CD4-positive, CD25-positive, alpha-beta regulatory T cell (primary cell): Measurements from ENCODE around the gene AKT2. TPM values are rescaled to one million over a fixed set of nuclear protein-coding genes. Genes with fewer than 3 reads are reported as not detected.

Experiments used
- ATAC-seq, 2 donors: fragments of 150-1000 bp; cut with Tn5 transposase; one replicate each; pipeline ENCODE4 v1.10.0; 2021; ENCODE audit warnings: low read depth in 2 of 2, moderate number of reproducible peaks in 2 of 2, moderate library complexity in 1 of 2
- DNase-seq, 3 donors: peaks; one replicate each; pipeline versions ENCODE4 v3.0.0 to v3.0.0-alpha.2; 2012 to 2022; ENCODE audit warnings: mixed read lengths in 1 of 3
- H3K27ac ChIP-seq: one replicate; pipeline ENCODE4 v1.7.0; 2013; ENCODE audit warnings: mild to moderate bottlenecking, low read length; ENCODE audit not compliant: insufficient read depth, poor library complexity, severe bottlenecking
- H3K27me3 ChIP-seq: one replicate; pipeline ENCODE4 v1.7.0; 2013; ENCODE audit warnings: low read length; ENCODE audit not compliant: control insufficient read depth, insufficient read depth
- H3K36me3 ChIP-seq: one replicate; pipeline ENCODE4 v1.7.0; 2013; ENCODE audit warnings: mild to moderate bottlenecking, low read length, moderate library complexity; ENCODE audit not compliant: control insufficient read depth, insufficient read depth
- H3K4me1 ChIP-seq: 2 replicates; pipeline ENCODE4 v1.7.0; 2013; ENCODE audit warnings: mild to moderate bottlenecking, low read length; ENCODE audit not compliant: insufficient read depth, control insufficient read depth, poor library complexity, severe bottlenecking
- H3K4me3 ChIP-seq: one replicate; pipeline ENCODE4 v1.7.0; 2013; ENCODE audit warnings: low read depth, mild to moderate bottlenecking, low read length, moderate library complexity
- H3K9me3 ChIP-seq, 2 experiments: 1 replicate in 1 of 2; 2 replicates in 1 of 2; pipeline ENCODE4 v1.7.0; 2013; ENCODE audit warnings: low read length in 2 of 2, mild to moderate bottlenecking in 1 of 2, moderate library complexity in 1 of 2; ENCODE audit not compliant: control insufficient read depth in 2 of 2
- H3K27ac Mint-ChIP-seq, 3 donors: one replicate each; pipeline ENCODE4 v1.8.0; 2020 to 2022; ENCODE audit warnings: mild to moderate bottlenecking in 3 of 3, mixed read lengths in 3 of 3, moderate library complexity in 2 of 3
- H3K27me3 Mint-ChIP-seq: one replicate; pipeline ENCODE4 v1.8.0; 2022; ENCODE audit warnings: mild to moderate bottlenecking, mixed read lengths
- H3K36me3 Mint-ChIP-seq: one replicate; pipeline ENCODE4 v1.8.0; 2020; ENCODE audit warnings: mixed read lengths
- H3K4me1 Mint-ChIP-seq, 4 donors: one replicate each; pipeline ENCODE4 v1.8.0; 2020 to 2022; ENCODE audit warnings: mixed read lengths in 4 of 4, mild to moderate bottlenecking in 1 of 4
- H3K4me3 Mint-ChIP-seq, 4 donors: one replicate each; pipeline ENCODE4 v1.8.0; 2020 to 2022; ENCODE audit warnings: mild to moderate bottlenecking in 4 of 4, mixed read lengths in 4 of 4, moderate library complexity in 3 of 4
- H3K9me3 Mint-ChIP-seq, 7 donors: one replicate each; pipeline ENCODE4 v1.8.0; 2020 to 2022; ENCODE audit warnings: mixed read lengths in 7 of 7, mild to moderate bottlenecking in 3 of 7, moderate library complexity in 2 of 7
- polyA plus RNA-seq, 4 donors: library from polyadenylated mRNA; unstranded; fragments of 300-500 nt; fragmentation: Illumina TruSeq; gene quantifications; one replicate each; pipeline ENCODE4 v1.2.3, GENCODE V29; 2021
- total RNA-seq: library from RNA; stranded (reverse); gene quantifications from one replicate; pipeline ENCODE4 v1.2.3, GENCODE V29; 2022

AKT2 gene
- total and polyA plus RNA-seq, 5 donors from 2014 or later = 16.4 to 193 (median 25.1) TPM

GRCh38 chr19:40231544-40232424, 53.4 kb downstream of the AKT2 start:
- Histone ChIP-seq H3K36me3 (peaks cover 15% of the 10 kb centered on the region), H3K27ac (no peak overlapping the region), H3K9me3 (no peaks in the 10 kb centered on the region), H3K4me1 (no peaks in the 10 kb centered on the region), H3K4me3 (no peak overlapping the region), H3K27me3 (peaks cover under 1% of the 10 kb centered on the region)
- peaks cover 24% of the 10 kb centered on the region for H3K27me3 Mint-ChIP-seq
- no peak overlapping the region for H3K27ac Mint-ChIP-seq
- DNase-seq = no peak
- no peaks in the 10 kb centered on the region for H3K9me3 Mint-ChIP-seq
- peaks cover 0 to 7% (median 0%) of the 10 kb centered on the region in 4 donors for H3K4me1 Mint-ChIP-seq
- H3K36me3 Mint-ChIP-seq = peaks cover 4% of the 10 kb centered on the region
- no peak for ATAC-seq
- no peak overlapping the region for H3K4me3 Mint-ChIP-seq

- Histone ChIP-seq H3K27ac (no peak overlapping the region), H3K4me3 (no peak overlapping the region), H3K9me3 (no peaks in the 10 kb centered on the region), H3K36me3 (peaks cover 8% of the 10 kb centered on the region), H3K27me3 (peaks cover 3% of the 10 kb centered on the region), H3K4me1 (peaks cover 5% of the 10 kb centered on the region)
- ATAC-seq (no peak), DNase-seq (no peak)
- Mint-ChIP-seq H3K36me3 (no peaks in the 10 kb centered on the region), H3K4me3 (no peak overlapping the region), H3K4me1 (peaks cover 0 to 9% (median 2%) of the 10 kb centered on the region in 4 donors), H3K27ac (peak overlapping the region in 2 of 3 donors; percentile 5 to 16), H3K27me3 (peaks cover 26% of the 10 kb centered on the region), H3K9me3 (no peaks in the 10 kb centered on the region)
Measured at GRCh38 chr19:40231057-40231456, 54.1 kb downstream of the AKT2 start.

- Histone ChIP-seq H3K36me3 (no peaks in the 10 kb centered on the region), H3K9me3 (peaks cover 0 to 2% of the 10 kb centered on the region in 2 experiments), H3K4me1 (peaks cover 10% of the 10 kb centered on the region), H3K4me3 (no peak overlapping the region), H3K27me3 (peaks cover 11% of the 10 kb centered on the region), H3K27ac (no peak overlapping the region)
- H3K4me1 Mint-ChIP-seq = peaks cover 8 to 17% (median 9%) of the 10 kb centered on the region in 4 donors
- peaks cover 36% of the 10 kb centered on the region for H3K27me3 Mint-ChIP-seq
- no peak for DNase-seq
- no peak overlapping the region for H3K4me3 Mint-ChIP-seq
- ATAC-seq = no peak
- peaks cover 0 to 5% (median 3%) of the 10 kb centered on the region in 7 donors for H3K9me3 Mint-ChIP-seq
- no peak overlapping the region for H3K27ac Mint-ChIP-seq
- H3K36me3 Mint-ChIP-seq = no peaks in the 10 kb centered on the region
Measured at GRCh38 chr19:40229926-40230417, 55.2 kb downstream of the AKT2 start.

GRCh38 chr19:40229484-40229883, 55.7 kb downstream of the AKT2 start:
- H3K36me3 ChIP-seq = no peaks in the 10 kb centered on the region
- peaks cover 11% of the 10 kb centered on the region for H3K27me3 ChIP-seq
- no peak overlapping the region for H3K4me3 Mint-ChIP-seq
- no peak for DNase-seq
- peaks cover 8 to 17% (median 10%) of the 10 kb centered on the region in 4 donors for H3K4me1 Mint-ChIP-seq
- peaks cover 0 to 5% (median 3%) of the 10 kb centered on the region in 7 donors for H3K9me3 Mint-ChIP-seq
- peak; percentile 43 to 44 for ATAC-seq
- peaks cover 36% of the 10 kb centered on the region for H3K27me3 Mint-ChIP-seq
- no peaks in the 10 kb centered on the region for H3K36me3 Mint-ChIP-seq
- H3K9me3 ChIP-seq = peaks cover 0 to 2% of the 10 kb centered on the region in 2 experiments
- H3K27ac Mint-ChIP-seq = no peak overlapping the region
- H3K4me1 ChIP-seq = peaks cover 10% of the 10 kb centered on the region
- no peak overlapping the region for H3K27ac ChIP-seq
- no peak overlapping the region for H3K4me3 ChIP-seq

GRCh38 chr19:40228863-40229262, 56.3 kb downstream of the AKT2 start:
- no peak for DNase-seq
- Histone ChIP-seq H3K4me1 (peaks cover 10% of the 10 kb centered on the region), H3K4me3 (no peak overlapping the region), H3K9me3 (peaks cover 0 to 2% of the 10 kb centered on the region in 2 experiments), H3K36me3 (no peaks in the 10 kb centered on the region), H3K27me3 (peaks cover 11% of the 10 kb centered on the region), H3K27ac (no peak overlapping the region)
- H3K27ac Mint-ChIP-seq = no peak overlapping the region
- no peak for ATAC-seq
- H3K4me3 Mint-ChIP-seq = no peak overlapping the region
- no peaks in the 10 kb centered on the region for H3K36me3 Mint-ChIP-seq
- H3K27me3 Mint-ChIP-seq = peaks cover 36% of the 10 kb centered on the region
- peaks cover 8 to 17% (median 12%) of the 10 kb centered on the region in 4 donors for H3K4me1 Mint-ChIP-seq
- H3K9me3 Mint-ChIP-seq = peaks cover 0 to 5% (median 3%) of the 10 kb centered on the region in 7 donors

GRCh38 chr19:40228346-40228745, 56.8 kb downstream of the AKT2 start:
- Histone ChIP-seq H3K4me3 (no peak overlapping the region), H3K27me3 (peaks cover 13% of the 10 kb centered on the region), H3K9me3 (peaks cover 0 to 2% of the 10 kb centered on the region in 2 experiments), H3K27ac (no peak overlapping the region), H3K4me1 (peaks cover 12% of the 10 kb centered on the region), H3K36me3 (no peaks in the 10 kb centered on the region)
- H3K27me3 Mint-ChIP-seq = peaks cover 36% of the 10 kb centered on the region
- no peak for ATAC-seq
- H3K4me3 Mint-ChIP-seq = no peak overlapping the region
- H3K9me3 Mint-ChIP-seq = peaks cover 0 to 5% (median 3%) of the 10 kb centered on the region in 7 donors
- H3K4me1 Mint-ChIP-seq = peaks cover 8 to 17% (median 12%) of the 10 kb centered on the region in 4 donors
- H3K36me3 Mint-ChIP-seq = no peaks in the 10 kb centered on the region
- H3K27ac Mint-ChIP-seq = no peak overlapping the region
- no peak for DNase-seq

- Histone ChIP-seq H3K4me3 (no peak overlapping the region), H3K4me1 (peaks cover 16% of the 10 kb centered on the region), H3K27ac (no peak overlapping the region), H3K36me3 (no peaks in the 10 kb centered on the region), H3K9me3 (peaks cover 0 to 2% of the 10 kb centered on the region in 2 experiments), H3K27me3 (peaks cover 13% of the 10 kb centered on the region)
- Mint-ChIP-seq H3K4me1 (peaks cover 13 to 20% (median 17%) of the 10 kb centered on the region in 4 donors), H3K27me3 (peaks cover 49% of the 10 kb centered on the region), H3K4me3 (peak overlapping the region; percentile 1 to 78 (median 32)), H3K36me3 (no peaks in the 10 kb centered on the region), H3K9me3 (peaks cover 0 to 9% (median 4%) of the 10 kb centered on the region in 7 donors), H3K27ac (peak overlapping the region in 1 of 3 donors; percentile 22)
- ATAC-seq (no peak), DNase-seq (no peak)
Measured at GRCh38 chr19:40225440-40226305, 59.5 kb downstream of the AKT2 start.
